GM12873 (cell line): ENCODE data around the gene CNBD2.

ENCODE experiments used
- TF ChIP-seq, protein P1 (sequence below): IDR thresholded peaks from 2 replicates; pipeline ENCODE4 v1.5.1; 2012; ENCODE audit warnings: low read depth, mild to moderate bottlenecking, moderate library complexity, low read length, control low read depth; ENCODE audit not compliant: insufficient read depth; ENCODE audit errors: missing control alignments

The CNBD2 gene

DNA sequence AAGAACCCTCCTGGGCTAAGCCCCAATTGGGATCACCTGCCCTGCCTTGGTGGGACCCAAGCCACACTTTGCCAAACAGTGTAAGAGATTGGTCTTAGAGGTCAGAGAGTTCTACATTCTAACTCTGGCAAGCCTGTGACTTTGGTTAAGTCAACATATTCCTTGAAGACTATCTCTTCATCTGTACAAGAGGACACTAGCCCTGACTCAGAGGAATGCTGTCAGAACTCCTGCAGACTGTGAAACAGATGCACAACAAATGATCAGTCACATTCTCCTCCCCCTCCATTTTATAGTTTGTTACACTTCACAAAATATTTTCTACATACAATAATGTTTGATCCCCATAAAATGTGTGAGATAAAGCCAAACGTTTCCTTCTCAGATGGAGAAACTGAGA, 94.4 kb downstream of the CNBD2 start:
- TF ChIP-seq, protein P1, sequence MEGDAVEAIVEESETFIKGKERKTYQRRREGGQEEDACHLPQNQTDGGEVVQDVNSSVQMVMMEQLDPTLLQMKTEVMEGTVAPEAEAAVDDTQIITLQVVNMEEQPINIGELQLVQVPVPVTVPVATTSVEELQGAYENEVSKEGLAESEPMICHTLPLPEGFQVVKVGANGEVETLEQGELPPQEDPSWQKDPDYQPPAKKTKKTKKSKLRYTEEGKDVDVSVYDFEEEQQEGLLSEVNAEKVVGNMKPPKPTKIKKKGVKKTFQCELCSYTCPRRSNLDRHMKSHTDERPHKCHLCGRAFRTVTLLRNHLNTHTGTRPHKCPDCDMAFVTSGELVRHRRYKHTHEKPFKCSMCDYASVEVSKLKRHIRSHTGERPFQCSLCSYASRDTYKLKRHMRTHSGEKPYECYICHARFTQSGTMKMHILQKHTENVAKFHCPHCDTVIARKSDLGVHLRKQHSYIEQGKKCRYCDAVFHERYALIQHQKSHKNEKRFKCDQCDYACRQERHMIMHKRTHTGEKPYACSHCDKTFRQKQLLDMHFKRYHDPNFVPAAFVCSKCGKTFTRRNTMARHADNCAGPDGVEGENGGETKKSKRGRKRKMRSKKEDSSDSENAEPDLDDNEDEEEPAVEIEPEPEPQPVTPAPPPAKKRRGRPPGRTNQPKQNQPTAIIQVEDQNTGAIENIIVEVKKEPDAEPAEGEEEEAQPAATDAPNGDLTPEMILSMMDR: no peak

DNA sequence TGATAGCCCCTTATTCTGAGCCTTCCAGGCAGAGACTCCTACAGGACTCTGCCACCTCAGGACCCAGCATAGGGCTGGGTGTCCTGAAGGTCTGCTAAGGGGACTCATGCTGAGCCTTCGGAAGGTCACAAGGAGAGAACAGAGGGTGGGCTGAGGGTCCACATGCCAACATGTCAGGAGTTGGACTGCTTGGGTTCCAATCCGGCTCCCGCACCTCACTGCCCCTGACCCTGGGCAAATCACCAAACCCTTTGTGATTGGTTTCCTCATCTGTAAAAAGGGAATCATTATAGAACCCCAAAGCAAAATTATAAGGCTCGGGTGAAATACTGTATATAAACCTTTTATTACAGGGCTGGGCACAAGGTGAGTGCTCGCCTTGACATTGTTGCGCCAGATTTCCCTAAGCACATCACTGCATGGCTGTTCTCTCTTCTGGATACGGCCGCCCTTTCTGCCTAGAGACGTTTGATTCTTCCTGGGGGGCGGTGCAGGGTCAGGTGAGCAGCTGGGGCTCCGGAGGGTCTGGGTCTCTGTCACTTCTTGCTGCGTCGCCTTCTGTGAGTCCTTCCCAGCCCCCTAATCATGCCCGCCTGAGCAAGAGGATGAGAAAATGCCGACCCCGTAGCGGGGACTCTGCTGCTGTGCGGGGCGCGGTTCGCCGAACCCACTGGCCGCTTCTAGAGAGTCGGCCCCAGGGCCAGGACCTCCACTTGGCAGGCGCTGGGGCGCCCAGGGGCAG, 95.7 kb downstream of the CNBD2 start:
- TF ChIP-seq, protein P1: no peak

DNA sequence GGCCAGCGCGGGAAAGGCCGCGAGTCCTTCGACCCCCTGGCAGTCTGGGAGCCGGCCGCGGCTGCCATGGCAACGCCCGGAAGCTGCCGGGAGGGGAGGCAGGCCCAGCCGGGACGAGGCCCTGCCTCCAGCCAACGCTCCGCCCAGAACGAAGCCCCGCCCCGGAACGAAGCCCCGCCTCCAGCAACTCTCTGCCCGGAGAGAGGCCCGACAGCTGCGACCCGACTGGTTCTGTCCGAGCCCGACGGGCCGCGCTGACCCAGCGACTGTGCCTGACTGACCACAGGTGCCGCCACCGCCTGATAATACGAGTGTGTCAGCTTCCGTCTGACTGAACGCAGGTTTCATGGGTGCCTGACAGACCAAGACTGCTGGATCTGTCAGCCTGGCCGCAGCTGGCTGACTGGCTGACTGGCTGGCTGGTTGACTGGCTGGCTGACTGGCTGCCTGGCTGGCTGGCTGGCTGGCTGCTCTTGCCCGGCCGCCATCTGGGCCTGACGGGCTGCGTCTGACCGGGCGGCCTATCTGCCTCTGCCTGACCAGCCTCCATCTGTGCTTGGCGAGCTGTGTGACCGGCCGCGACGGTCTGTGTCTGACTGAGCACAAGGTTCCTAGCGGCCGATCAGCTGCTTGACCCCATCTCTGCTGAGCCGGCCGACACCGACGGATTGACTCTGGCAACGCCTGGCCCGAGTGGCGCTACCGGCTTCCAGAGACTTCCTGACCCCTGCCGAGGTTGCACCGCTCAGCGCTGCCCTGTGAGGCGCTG, 96.5 kb downstream of the CNBD2 start:
- TF ChIP-seq, protein P1: no peak

DNA sequence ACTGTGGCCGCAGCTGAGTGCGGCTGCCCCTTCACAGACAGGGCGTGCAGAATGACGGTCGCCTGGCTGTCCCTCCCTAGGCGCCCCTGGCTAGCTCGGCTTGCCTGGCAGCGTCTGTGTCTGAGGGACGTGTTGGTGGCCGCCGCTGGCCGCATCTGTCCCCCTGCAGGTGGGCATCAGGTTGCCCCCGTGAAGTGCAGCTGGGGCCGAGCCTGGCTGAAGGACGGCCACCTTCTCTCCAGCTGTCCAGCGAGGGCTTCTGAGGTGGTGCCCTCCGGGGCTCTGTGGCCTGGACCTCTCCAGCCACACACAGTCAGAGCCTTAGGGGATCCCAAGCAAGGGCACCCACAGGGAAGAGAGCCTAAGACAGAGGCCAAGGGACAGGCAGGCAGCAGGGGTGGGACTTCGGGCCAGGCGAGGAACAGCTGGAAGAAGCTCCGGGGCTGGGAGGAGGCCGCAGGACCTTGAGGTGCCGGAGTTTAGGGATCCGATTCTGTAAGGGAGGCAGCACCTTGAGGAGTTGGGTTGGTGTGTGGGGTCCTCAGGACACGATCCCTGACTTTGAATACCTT, 97.1 kb downstream of the CNBD2 start:
- TF ChIP-seq, protein P1: no peak

DNA sequence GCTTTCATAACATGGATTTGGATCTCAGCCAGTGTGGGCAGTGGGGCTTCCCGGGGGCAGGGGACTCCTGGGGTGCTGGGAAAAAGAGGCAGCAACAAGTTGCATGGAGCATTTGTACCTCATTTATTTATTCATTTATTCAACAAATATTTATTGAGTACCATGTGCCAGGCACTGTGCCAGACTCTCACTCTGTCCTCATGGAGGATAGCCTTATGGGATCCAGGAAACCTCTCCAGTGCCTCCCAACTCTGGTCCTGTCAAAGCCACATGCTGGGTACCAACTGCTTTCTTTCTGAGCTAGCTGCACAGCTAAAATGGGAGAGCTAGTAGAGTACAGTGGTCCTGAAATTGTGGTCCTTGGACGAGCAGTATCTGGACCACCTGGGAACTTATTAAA, 98.4 kb downstream of the CNBD2 start:
- TF ChIP-seq, protein P1: no peak

DNA sequence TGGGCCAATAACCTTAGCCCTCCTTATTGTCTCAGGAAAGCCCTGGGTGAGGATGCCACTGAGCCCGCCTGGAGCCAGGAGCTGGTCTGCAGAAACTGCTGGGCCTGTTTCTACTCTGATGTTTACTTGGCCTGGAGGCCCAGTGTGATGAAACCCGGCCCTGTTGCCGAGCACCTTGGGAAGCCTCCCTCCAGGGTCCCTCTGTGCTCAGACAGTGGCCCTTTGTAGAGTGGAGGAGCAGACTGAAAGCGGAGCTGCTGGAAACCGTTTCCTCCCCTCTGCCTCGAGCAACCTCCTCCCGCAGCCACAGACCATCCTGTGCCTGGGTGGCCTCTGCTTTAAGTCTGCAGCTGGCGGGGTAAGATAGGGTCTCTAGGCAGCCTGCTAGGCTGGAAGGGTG, 102.1 kb downstream of the CNBD2 start:
- TF ChIP-seq, protein P1: no peak

DNA sequence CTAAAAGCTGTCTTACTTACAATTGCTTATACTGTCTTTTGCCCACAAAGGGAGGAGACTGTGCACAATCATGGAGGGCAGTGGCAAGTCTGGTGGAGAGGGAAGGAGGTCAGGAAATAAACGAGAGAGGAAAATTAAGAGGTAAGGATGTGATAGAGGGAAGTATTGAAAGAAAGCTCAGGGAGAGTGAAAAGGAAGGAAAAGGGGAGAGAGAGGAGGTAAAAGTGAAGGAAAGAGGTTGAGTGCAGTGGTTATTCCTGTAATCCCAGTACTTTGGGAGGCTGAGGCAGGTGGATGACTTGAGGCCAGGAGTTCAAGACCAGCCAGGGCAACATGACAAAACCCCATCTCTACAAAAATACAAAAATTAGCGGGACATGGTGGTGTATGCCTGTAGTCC, 103.5 kb downstream of the CNBD2 start:
- TF ChIP-seq, protein P1: no peak
